B cell (primary cell): ENCODE results near the gene KSR2. TPM values are rescaled to one million over a fixed set of nuclear protein-coding genes. Genes with fewer than 3 reads are reported as not detected.

Experiments used
- ATAC-seq: fragments of 200-7000 bp; cut with Tn5 transposase; one replicate; pipeline ENCODE4 v1.10.0; 2021; ENCODE audit warnings: low read depth, mild to moderate bottlenecking, moderate number of reproducible peaks, moderate library complexity
- CTCF ChIA-PET: fragments of 350-600 bp; sonication (Branson Sonifier 250); formaldehyde crosslinking; loops from one replicate; lab custom pipeline; 2021; ENCODE audit warnings: antibody characterized with exemption, inconsistent platforms; lab: Charles Lee
- POLR2A ChIA-PET: fragments of 350-600 bp; sonication (Branson Sonifier 250); formaldehyde crosslinking; loops from one replicate; lab custom pipeline; 2021; ENCODE audit warnings: antibody characterized with exemption; lab: Charles Lee
- DNase-seq: peaks from one replicate; pipeline ENCODE4 v3.0.0; 2013
- H2AFZ ChIP-seq: 2 replicates; pipeline ENCODE4 v1.6.1; 2012; ENCODE audit warnings: mild to moderate bottlenecking, low read depth, low read length; ENCODE audit not compliant: insufficient read depth, poor library complexity, severe bottlenecking
- H3K27ac ChIP-seq, 2 donors: 1 replicate in 1 of 2; 2 replicates in 1 of 2; pipeline ENCODE4 v1.5.1; 2012 to 2013; ENCODE audit warnings: low read length in 2 of 2, mild to moderate bottlenecking in 2 of 2, moderate library complexity in 1 of 2
- H3K27me3 ChIP-seq, 4 experiments: fragments of 200-600 bp in 1 of 4; sonication (generic) in 1 of 4; replicated peaks in 1 of 4; 1 replicate in 2 of 4; 2 replicates in 2 of 4; pipeline versions ENCODE4 v1.6.1 to v1.7.0; 2013 to 2016; ENCODE audit warnings: low read length in 3 of 4, mild to moderate bottlenecking in 2 of 4, mixed read lengths in 1 of 4, moderate library complexity in 1 of 4; ENCODE audit not compliant: insufficient read depth in 4 of 4, control insufficient read depth in 3 of 4; ENCODE audit errors: control extremely low read depth in 1 of 4
- H3K36me3 ChIP-seq, 2 experiments: replicated peaks in 1 of 2; 1 replicate in 1 of 2; 2 replicates in 1 of 2; pipeline versions ENCODE4 v1.6.1 to v1.7.1; 2013; ENCODE audit warnings: low read length in 1 of 2; ENCODE audit not compliant: insufficient read depth in 2 of 2, control insufficient read depth in 1 of 2; ENCODE audit errors: control extremely low read depth in 1 of 2, extremely low read depth in 1 of 2
- H3K4me1 ChIP-seq, 2 donors: fragments of 200-600 bp in 1 of 2; sonication (generic) in 1 of 2; 1 replicate in 1 of 2; 2 replicates in 1 of 2; pipeline versions ENCODE4 v1.5.1 to v1.6.1; 2013 to 2017; ENCODE audit warnings: low read length in 2 of 2; ENCODE audit not compliant: control insufficient read depth in 2 of 2, insufficient read depth in 2 of 2
- H3K4me2 ChIP-seq: replicated peaks from 2 replicates; pipeline ENCODE3; 2012; ENCODE audit warnings: mild to moderate bottlenecking, low read depth, low read length; ENCODE audit not compliant: poor library complexity, severe bottlenecking
- H3K4me3 ChIP-seq, 5 experiments: fragments of 200-600 bp in 1 of 5; sonication (generic) in 1 of 5; 1 replicate in 3 of 5; 2 replicates in 2 of 5; pipeline versions ENCODE4 v1.5.1 to v1.7.0; 2011 to 2016; ENCODE audit warnings: low read length in 4 of 5, mild to moderate bottlenecking in 4 of 5, low read depth in 2 of 5, control low read depth in 1 of 5, moderate library complexity in 1 of 5; ENCODE audit not compliant: insufficient read depth in 1 of 5; ENCODE audit errors: control extremely low read depth in 1 of 5, extremely low read depth in 1 of 5
- H3K79me2 ChIP-seq: fragments of 200-600 bp; sonication (generic); one replicate; pipeline ENCODE4 v1.6.0; 2016; ENCODE audit warnings: low read length; ENCODE audit not compliant: control insufficient read depth, insufficient read depth
- H3K9ac ChIP-seq: fragments of 200-600 bp; sonication (generic); 2 replicates; pipeline ENCODE4 v1.6.1; 2017; ENCODE audit warnings: mild to moderate bottlenecking, low read length, moderate library complexity
- H3K9me3 ChIP-seq, 3 donors: one replicate each; pipeline versions ENCODE4 v1.6.1 to v1.7.1; 2013; ENCODE audit warnings: low read length in 2 of 3; ENCODE audit not compliant: control insufficient read depth in 2 of 3, insufficient read depth in 1 of 3; ENCODE audit errors: control extremely low read depth in 1 of 3
- H4K20me1 ChIP-seq: 2 replicates; pipeline ENCODE4 v1.6.0; 2012; ENCODE audit warnings: mild to moderate bottlenecking, low read length; ENCODE audit not compliant: insufficient read depth, control insufficient read depth, poor library complexity, severe bottlenecking
- H3K27ac Mint-ChIP-seq: one replicate; pipeline ENCODE4 v1.8.0; 2021; ENCODE audit warnings: mixed read lengths
- H3K27me3 Mint-ChIP-seq: one replicate; pipeline ENCODE4 v1.8.0; 2021; ENCODE audit warnings: mixed read lengths
- H3K4me1 Mint-ChIP-seq: one replicate; pipeline ENCODE4 v1.8.0; 2021; ENCODE audit warnings: mixed read lengths
- H3K4me3 Mint-ChIP-seq: one replicate; pipeline ENCODE4 v1.8.0; 2021; ENCODE audit warnings: mixed read lengths
- H3K9me3 Mint-ChIP-seq: one replicate; pipeline ENCODE4 v1.8.0; 2022; ENCODE audit warnings: mixed read lengths; ENCODE audit not compliant: insufficient read depth
- EZH2 ChIP-seq: IDR thresholded peaks from 2 replicates; pipeline ENCODE4 v1.6.1; 2012; ENCODE audit warnings: borderline replicate concordance, low read depth, mild to moderate bottlenecking, moderate library complexity, low read length; ENCODE audit not compliant: insufficient read depth, poor library complexity, severe bottlenecking
- WGBS: methylation state at CpG from one replicate; pipeline ENCODE4 v1.1.5; 2013; ENCODE audit warnings: missing lambda C conversion rate; ENCODE audit not compliant: insufficient coverage; 5-methylcytosine and 5-hydroxymethylcytosine counted together
- intact Hi-C: fragments of 100-400 bp; cut with micrococcal nuclease; formaldehyde crosslinking; loops from one replicate; pipeline ENCODE4 v1.10.0; 2022
- polyA plus RNA-seq: library from polyadenylated mRNA; depleted of rRNA; stranded (reverse); fragments of >200 nt; gene quantifications from 2 replicates; pipeline ENCODE4 v1.2.3, GENCODE V29; 2012
- total RNA-seq, 2 donors: library from RNA; stranded (reverse); fragments of 120-200 nt in 1 of 2; gene quantifications; 1 replicate in 1 of 2; 2 replicates in 1 of 2; pipeline versions ENCODE4 v1.2.3 to v1.2.4, GENCODE V29; 2013 to 2022
- TF ChIP-seq, protein P1 (sequence below): fragments of 200-600 bp; IDR thresholded peaks from one replicate; pipeline ENCODE4 v1.8.0; 2022; ENCODE audit warnings: antibody characterized with exemption, mild to moderate bottlenecking

The KSR2 gene
- total and polyA plus RNA-seq, 2 donors (not counting 1 experiment from before 2014, with no cell fraction given), result not detected

DNA sequence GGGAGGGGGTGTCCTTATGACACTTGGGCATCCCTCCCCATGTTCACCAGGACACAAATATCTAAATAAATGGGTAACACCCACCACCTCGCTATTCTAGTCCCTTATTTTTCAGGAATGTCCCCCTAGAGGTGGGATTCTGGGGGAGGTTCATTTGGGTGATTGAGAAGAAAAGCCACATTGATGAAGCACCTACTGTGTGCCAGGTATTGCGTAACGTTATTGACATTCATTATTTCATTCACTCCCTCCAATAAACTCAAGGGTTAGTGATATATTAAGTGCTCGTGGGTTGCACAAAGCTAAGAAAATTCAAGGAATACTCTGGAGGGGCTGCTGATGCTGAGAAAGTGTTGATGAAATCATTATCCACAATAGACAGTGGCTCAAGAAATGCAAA, 514.8 kb downstream of the KSR2 start:
- Histone ChIP-seq H2AFZ (no peak overlapping the region), H3K36me3 (no peaks in the 10 kb centered on the region), H3K4me2 (no peak overlapping the region), H3K27ac (no peak overlapping the region), H4K20me1 (no peaks in the 10 kb centered on the region), H3K9me3 (peaks cover 0 to 5% (median 0%) of the 10 kb centered on the region in 3 donors), H3K9ac (no peak overlapping the region), H3K4me1 (no peaks in the 10 kb centered on the region), H3K79me2 (no peaks in the 10 kb centered on the region), H3K4me3 (no peak overlapping the region), H3K27me3 (no peaks in the 10 kb centered on the region)
- DNase-seq, result no peak
- Mint-ChIP-seq H3K4me1 (no peaks in the 10 kb centered on the region), H3K27me3 (no peaks in the 10 kb centered on the region), H3K9me3 (no peaks in the 10 kb centered on the region), H3K27ac (no peak overlapping the region), H3K4me3 (no peak overlapping the region)
- TF ChIP-seq, protein P1, sequence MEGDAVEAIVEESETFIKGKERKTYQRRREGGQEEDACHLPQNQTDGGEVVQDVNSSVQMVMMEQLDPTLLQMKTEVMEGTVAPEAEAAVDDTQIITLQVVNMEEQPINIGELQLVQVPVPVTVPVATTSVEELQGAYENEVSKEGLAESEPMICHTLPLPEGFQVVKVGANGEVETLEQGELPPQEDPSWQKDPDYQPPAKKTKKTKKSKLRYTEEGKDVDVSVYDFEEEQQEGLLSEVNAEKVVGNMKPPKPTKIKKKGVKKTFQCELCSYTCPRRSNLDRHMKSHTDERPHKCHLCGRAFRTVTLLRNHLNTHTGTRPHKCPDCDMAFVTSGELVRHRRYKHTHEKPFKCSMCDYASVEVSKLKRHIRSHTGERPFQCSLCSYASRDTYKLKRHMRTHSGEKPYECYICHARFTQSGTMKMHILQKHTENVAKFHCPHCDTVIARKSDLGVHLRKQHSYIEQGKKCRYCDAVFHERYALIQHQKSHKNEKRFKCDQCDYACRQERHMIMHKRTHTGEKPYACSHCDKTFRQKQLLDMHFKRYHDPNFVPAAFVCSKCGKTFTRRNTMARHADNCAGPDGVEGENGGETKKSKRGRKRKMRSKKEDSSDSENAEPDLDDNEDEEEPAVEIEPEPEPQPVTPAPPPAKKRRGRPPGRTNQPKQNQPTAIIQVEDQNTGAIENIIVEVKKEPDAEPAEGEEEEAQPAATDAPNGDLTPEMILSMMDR, result no peak
- no peak for TF ChIP-seq EZH2
- CTCF ChIA-PET, result no interaction called here
- POLR2A ChIA-PET, result no interaction called here
- intact Hi-C loops, result no loop called here
- ATAC-seq, result no peak
- no CpG with 5 or more reads among the region's 4 CpGs for WGBS

DNA sequence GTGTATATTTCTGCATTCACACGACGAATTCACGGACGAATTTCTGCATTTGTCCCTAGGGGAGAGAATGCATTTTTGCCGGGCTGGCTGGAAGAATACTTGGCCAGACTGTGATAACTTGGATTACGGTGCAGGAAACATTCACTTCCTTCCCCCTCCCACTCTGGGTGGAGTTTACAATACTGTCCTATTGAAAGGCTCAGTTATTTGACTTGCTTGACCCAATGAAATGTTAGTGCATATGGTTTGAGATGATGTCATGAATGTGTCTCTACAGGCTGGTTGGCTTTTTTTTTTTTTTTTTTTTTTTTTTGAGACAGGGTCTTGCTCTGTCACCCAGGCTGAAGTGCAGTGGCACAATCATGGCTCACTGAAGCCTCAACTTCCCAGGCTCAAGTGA, 516.7 kb downstream of the KSR2 start:
- WGBS, result 88% methylated on average over 4 of the region's 6 CpGs
- no peaks in the 10 kb centered on the region for H3K4me1 ChIP-seq
- H3K27me3 ChIP-seq, result no peaks in the 10 kb centered on the region
- H3K9me3 Mint-ChIP-seq, result no peaks in the 10 kb centered on the region
- ATAC-seq (no peak), DNase-seq (no peak)
- H3K4me2 ChIP-seq, result no peak overlapping the region
- H4K20me1 ChIP-seq, result no peaks in the 10 kb centered on the region
- ChIA-PET POLR2A (no interaction called here), CTCF (no interaction called here)
- no peak overlapping the region for H3K27ac ChIP-seq
- H3K4me1 Mint-ChIP-seq, result no peaks in the 10 kb centered on the region
- H3K4me3 Mint-ChIP-seq, result no peak overlapping the region
- H3K36me3 ChIP-seq, result no peaks in the 10 kb centered on the region
- H3K9me3 ChIP-seq, result peaks cover 0 to 11% (median 0%) of the 10 kb centered on the region in 3 donors
- no peaks in the 10 kb centered on the region for H3K27me3 Mint-ChIP-seq
- no peaks in the 10 kb centered on the region for H3K79me2 ChIP-seq
- no peak overlapping the region for H3K9ac ChIP-seq
- H2AFZ ChIP-seq, result no peak overlapping the region
- no peak overlapping the region for H3K4me3 ChIP-seq
- intact Hi-C loops, result no loop called here
- TF ChIP-seq, protein P1, result no peak
- no peak for TF ChIP-seq EZH2
- no peak overlapping the region for H3K27ac Mint-ChIP-seq
